Uterus (tissue), 4 donors: Measurements from ENCODE around the gene PACRG. TPM values are rescaled to one million over a fixed set of nuclear protein-coding genes. Genes with fewer than 3 reads are reported as not detected.

Experiments
- DNase-seq, 2 donors: peaks; one replicate each; pipeline ENCODE4 v3.0.0-alpha.2; 2019 to 2020
- H3K27ac ChIP-seq, 2 donors: fragments of 200-600 bp; sonication (generic); 1 replicate in 1 of 2; 2 replicates in 1 of 2; pipeline ENCODE4 v1.5.1; 2016 to 2018
- H3K27me3 ChIP-seq, 2 donors: fragments of 200-600 bp; sonication (generic); one replicate each; pipeline ENCODE4 v1.5.1; 2018 to 2019; ENCODE audit warnings: control low read depth in 1 of 2
- H3K36me3 ChIP-seq, 2 donors: fragments of 200-600 bp; sonication (generic); one replicate each; pipeline ENCODE4 v1.5.1; 2019; ENCODE audit warnings: control low read depth in 1 of 2
- H3K4me1 ChIP-seq, 2 donors: fragments of 200-600 bp; sonication (generic); one replicate each; pipeline ENCODE4 v1.5.1; 2018 to 2019; ENCODE audit warnings: control low read depth in 1 of 2
- H3K4me3 ChIP-seq, 2 donors: fragments of 200-600 bp; sonication (generic); 1 replicate in 1 of 2; 2 replicates in 1 of 2; pipeline ENCODE4 v1.5.1; 2018 to 2019; ENCODE audit warnings: mild to moderate bottlenecking in 1 of 2
- H3K9me3 ChIP-seq, 2 donors: fragments of 200-600 bp; sonication (generic); one replicate each; pipeline ENCODE4 v1.5.1; 2019; ENCODE audit warnings: control low read depth in 1 of 2
- CTCF ChIP-seq, 4 experiments: fragments of 200-600 bp in 2 of 4; fragments of 450-650 bp in 2 of 4; sonication (generic) in 2 of 4; IDR thresholded peaks; one replicate each; pipeline ENCODE4 v1.5.1; 2016 to 2019; ENCODE audit warnings: antibody characterized with exemption in 4 of 4, mild to moderate bottlenecking in 2 of 4, moderate library complexity in 1 of 4
- POLR2A ChIP-seq, 2 donors: fragments of 450-650 bp; IDR thresholded peaks; one replicate each; pipeline ENCODE4 v1.6.1; 2016; ENCODE audit warnings: antibody characterized with exemption in 2 of 2, mild to moderate bottlenecking in 1 of 2, moderate library complexity in 1 of 2
- intact Hi-C: fragments of 100-400 bp; cut with DNase I; formaldehyde crosslinking; loops from one replicate; pipeline ENCODE4 v1.15.1; 2023; ENCODE audit warnings: low total_unique reads
- total RNA-seq, 4 donors: library from RNA; depleted of rRNA in 3 of 4; stranded (reverse); fragments of >200 nt in 3 of 4; gene quantifications; one replicate each; pipeline versions ENCODE4 v1.1.0 to v1.2.4, GENCODE V29; 2014 to 2023
- donor health status: DM: yes; HTN: yes; CAD: no.

Gene PACRG
- total RNA-seq, 4 donors from 2014 or later = 4.6 to 12.3 (median 7.5) TPM

GRCh38 chr6:163354761-163355425 is 627.1 kb downstream of the PACRG start:
- peak in 1 of 2 donors; percentile 60 for DNase-seq
- TF ChIP-seq CTCF (IDR thresholded peaks at IDR 0.05) (no peak), POLR2A (IDR thresholded peaks at IDR 0.05) (no peak)
- Histone ChIP-seq H3K4me1 (no peaks in the 10 kb centered on the region), H3K36me3 (no peaks in the 10 kb centered on the region), H3K4me3 (no peak overlapping the region), H3K9me3 (no peaks in the 10 kb centered on the region), H3K27me3 (no peaks in the 10 kb centered on the region), H3K27ac (peak overlapping the region; percentile 7 to 39)
- intact Hi-C loops = no loop called here

GRCh38 chr6:163355426-163355991 is 627.7 kb downstream of the PACRG start:
- H3K4me3 ChIP-seq = no peak overlapping the region
- TF ChIP-seq POLR2A (IDR thresholded peaks at IDR 0.05) = no peak
- TF ChIP-seq CTCF (IDR thresholded peaks at IDR 0.05) = no peak

GRCh38 chr6:163356324-163356723 is 628.5 kb downstream of the PACRG start:
- Histone ChIP-seq H3K4me3 (no peak overlapping the region), H3K9me3 (no peaks in the 10 kb centered on the region), H3K4me1 (no peaks in the 10 kb centered on the region), H3K36me3 (no peaks in the 10 kb centered on the region), H3K27ac (no peak overlapping the region), H3K27me3 (no peaks in the 10 kb centered on the region)
- no peak for DNase-seq
- intact Hi-C loops = no loop called here
- TF ChIP-seq POLR2A (IDR thresholded peaks at IDR 0.05) (no peak), CTCF (IDR thresholded peaks at IDR 0.05) (no peak)

More at GRCh38 chr6:163355426-163355991, 627.7 kb downstream of the PACRG start:
- peak overlapping the region; percentile 7 to 45 for H3K27ac ChIP-seq
- no peaks in the 10 kb centered on the region for H3K27me3 ChIP-seq
- H3K4me1 ChIP-seq = no peaks in the 10 kb centered on the region
- no peaks in the 10 kb centered on the region for H3K36me3 ChIP-seq
- peak; percentile 40 to 57 for DNase-seq
- intact Hi-C loops = no loop called here
- no peaks in the 10 kb centered on the region for H3K9me3 ChIP-seq

GRCh38 chr6:163356743-163357142 is 629.0 kb downstream of the PACRG start:
- intact Hi-C loops = no loop called here
- H3K27ac ChIP-seq = no peak overlapping the region
- H3K36me3 ChIP-seq = no peaks in the 10 kb centered on the region

More at GRCh38 chr6:163356743-163357142, 629.0 kb downstream of the PACRG start:
- H3K27me3 ChIP-seq = no peaks in the 10 kb centered on the region
- H3K4me3 ChIP-seq = no peak overlapping the region
- no peaks in the 10 kb centered on the region for H3K9me3 ChIP-seq
- DNase-seq = no peak
- H3K4me1 ChIP-seq = no peaks in the 10 kb centered on the region
- no peak for TF ChIP-seq POLR2A (IDR thresholded peaks at IDR 0.05)
- TF ChIP-seq CTCF (IDR thresholded peaks at IDR 0.05) = no peak
